Breast epithelium (tissue), 4 donors: Measurements from ENCODE around the gene KLK15. TPM values are rescaled to one million over a fixed set of nuclear protein-coding genes. Genes with fewer than 3 reads are reported as not detected.

Source experiments
- DNase-seq, 2 donors: peaks; one replicate each; pipeline ENCODE4 v3.0.0-alpha.2; 2019; ENCODE audit warnings: low spot score in 2 of 2
- H3K27ac ChIP-seq, 2 donors: fragments of 200-600 bp; sonication (generic) in 1 of 2; one replicate each; pipeline ENCODE4 v1.5.1; 2016 to 2019; ENCODE audit warnings: mild to moderate bottlenecking in 1 of 2
- H3K27me3 ChIP-seq, 2 donors: fragments of 200-600 bp; sonication (generic) in 1 of 2; one replicate each; pipeline versions ENCODE4 v1.5.1 to v1.6.0; 2017 to 2019; ENCODE audit warnings: control low read depth in 1 of 2, mild to moderate bottlenecking in 1 of 2
- H3K36me3 ChIP-seq: fragments of 200-600 bp; one replicate; pipeline ENCODE4 v1.5.1; 2019
- H3K4me1 ChIP-seq, 2 donors: fragments of 200-600 bp; sonication (generic); one replicate each; pipeline ENCODE4 v1.5.1; 2016 to 2019; ENCODE audit warnings: control low read depth in 1 of 2
- H3K4me3 ChIP-seq, 3 donors: fragments of 200-600 bp; sonication (generic); 1 replicate in 2 of 3; 2 replicates in 1 of 3; pipeline ENCODE4 v1.5.1; 2016 to 2019; ENCODE audit warnings: mild to moderate bottlenecking in 3 of 3, moderate library complexity in 2 of 3
- H3K9me3 ChIP-seq, 2 donors: fragments of 200-600 bp; sonication (generic) in 1 of 2; one replicate each; pipeline ENCODE4 v1.5.1; 2016 to 2019; ENCODE audit warnings: control low read depth in 1 of 2
- POLR2A ChIP-seq: fragments of 450-650 bp; IDR thresholded peaks from one replicate; pipeline ENCODE4 v1.6.1; 2016; ENCODE audit warnings: antibody characterized with exemption, mild to moderate bottlenecking, moderate library complexity
- POLR2AphosphoS5 ChIP-seq, 3 donors: sonication (generic); formaldehyde crosslinking; IDR thresholded peaks; one replicate each; pipeline ENCODE4 v1.6.1; 2017; ENCODE audit warnings: antibody characterized with exemption in 3 of 3
- intact Hi-C: fragments of 100-400 bp; cut with DNase I; formaldehyde crosslinking; loops from one replicate; pipeline ENCODE4 v1.15.1; 2023; ENCODE audit warnings: low total_unique reads
- total RNA-seq, 3 donors: library from RNA; depleted of rRNA; stranded (reverse); fragments of >200 nt; gene quantifications; one replicate each; pipeline ENCODE4 v1.1.0, GENCODE V29; 2016
- TF ChIP-seq, protein P1 (sequence below), 3 donors: fragments of 450-650 bp; IDR thresholded peaks; one replicate each; pipeline ENCODE4 v1.5.1; 2016 to 2017; ENCODE audit warnings: antibody characterized with exemption in 3 of 3, mild to moderate bottlenecking in 3 of 3, moderate library complexity in 3 of 3

Gene KLK15
- total RNA-seq, 3 donors from 2014 or later = not detected

DNA sequence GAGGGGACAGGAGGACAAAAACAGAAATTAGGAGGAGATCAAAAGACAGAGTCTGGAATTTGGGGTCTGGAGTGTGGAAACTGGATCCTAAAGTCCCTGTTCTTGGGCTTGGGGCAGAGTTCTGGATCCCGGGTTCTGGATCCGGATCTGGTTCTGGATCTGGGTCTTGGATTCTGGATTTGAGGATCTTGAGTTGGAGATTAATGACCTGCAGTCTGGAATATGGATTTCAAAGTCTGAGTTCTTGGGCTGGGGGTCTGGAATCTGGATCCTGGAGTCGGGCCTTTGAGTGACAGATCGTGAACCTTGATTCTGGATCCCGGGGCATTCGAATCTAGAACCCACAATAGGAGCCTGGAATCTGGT, 411 bp upstream of the KLK15 start:
- no peaks in the 10 kb centered on the region for H3K4me1 ChIP-seq
- H3K4me3 ChIP-seq = no peak overlapping the region
- no peak overlapping the region for H3K27ac ChIP-seq
- intact Hi-C loops = no loop called here
- no peaks in the 10 kb centered on the region for H3K9me3 ChIP-seq
- DNase-seq = no peak
- H3K27me3 ChIP-seq = peaks cover 2 to 29% of the 10 kb centered on the region in 2 donors
- H3K36me3 ChIP-seq = no peaks in the 10 kb centered on the region
- TF ChIP-seq, protein P1, sequence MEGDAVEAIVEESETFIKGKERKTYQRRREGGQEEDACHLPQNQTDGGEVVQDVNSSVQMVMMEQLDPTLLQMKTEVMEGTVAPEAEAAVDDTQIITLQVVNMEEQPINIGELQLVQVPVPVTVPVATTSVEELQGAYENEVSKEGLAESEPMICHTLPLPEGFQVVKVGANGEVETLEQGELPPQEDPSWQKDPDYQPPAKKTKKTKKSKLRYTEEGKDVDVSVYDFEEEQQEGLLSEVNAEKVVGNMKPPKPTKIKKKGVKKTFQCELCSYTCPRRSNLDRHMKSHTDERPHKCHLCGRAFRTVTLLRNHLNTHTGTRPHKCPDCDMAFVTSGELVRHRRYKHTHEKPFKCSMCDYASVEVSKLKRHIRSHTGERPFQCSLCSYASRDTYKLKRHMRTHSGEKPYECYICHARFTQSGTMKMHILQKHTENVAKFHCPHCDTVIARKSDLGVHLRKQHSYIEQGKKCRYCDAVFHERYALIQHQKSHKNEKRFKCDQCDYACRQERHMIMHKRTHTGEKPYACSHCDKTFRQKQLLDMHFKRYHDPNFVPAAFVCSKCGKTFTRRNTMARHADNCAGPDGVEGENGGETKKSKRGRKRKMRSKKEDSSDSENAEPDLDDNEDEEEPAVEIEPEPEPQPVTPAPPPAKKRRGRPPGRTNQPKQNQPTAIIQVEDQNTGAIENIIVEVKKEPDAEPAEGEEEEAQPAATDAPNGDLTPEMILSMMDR (IDR thresholded peaks at IDR 0.05) = no peak
- TF ChIP-seq POLR2AphosphoS5 (IDR thresholded peaks at IDR 0.05) (no peak), POLR2A (no peak)

DNA sequence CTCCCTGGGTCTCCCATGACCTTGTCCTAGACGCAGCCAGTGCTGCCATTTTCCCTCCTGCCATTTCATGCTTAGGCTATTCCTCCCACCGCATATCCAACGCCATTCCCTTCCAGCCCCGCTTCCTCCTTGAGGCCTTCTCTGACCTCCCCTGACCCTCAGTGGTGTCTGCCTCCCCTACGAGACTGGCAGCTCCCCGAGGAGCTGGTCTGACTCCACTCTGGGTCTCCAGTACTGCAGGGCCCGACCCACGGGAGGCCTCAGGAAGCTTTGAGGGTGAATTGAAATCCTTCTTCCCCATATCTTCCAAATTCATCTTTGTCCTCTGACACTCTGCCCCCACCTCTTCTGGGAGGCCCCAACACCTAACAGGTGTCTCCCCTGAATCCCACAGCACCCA, 708 bp downstream of the KLK15 start:
- DNase-seq = no peak
- intact Hi-C loops = no loop called here
- TF ChIP-seq POLR2AphosphoS5 (IDR thresholded peaks at IDR 0.05) (no peak), POLR2A (no peak)
- TF ChIP-seq, protein P1 (IDR thresholded peaks at IDR 0.05) = no peak
- Histone ChIP-seq H3K36me3 (no peaks in the 10 kb centered on the region), H3K4me3 (no peak overlapping the region), H3K4me1 (no peaks in the 10 kb centered on the region), H3K9me3 (no peaks in the 10 kb centered on the region), H3K27ac (no peak overlapping the region), H3K27me3 (peaks cover 2 to 24% of the 10 kb centered on the region in 2 donors)

DNA sequence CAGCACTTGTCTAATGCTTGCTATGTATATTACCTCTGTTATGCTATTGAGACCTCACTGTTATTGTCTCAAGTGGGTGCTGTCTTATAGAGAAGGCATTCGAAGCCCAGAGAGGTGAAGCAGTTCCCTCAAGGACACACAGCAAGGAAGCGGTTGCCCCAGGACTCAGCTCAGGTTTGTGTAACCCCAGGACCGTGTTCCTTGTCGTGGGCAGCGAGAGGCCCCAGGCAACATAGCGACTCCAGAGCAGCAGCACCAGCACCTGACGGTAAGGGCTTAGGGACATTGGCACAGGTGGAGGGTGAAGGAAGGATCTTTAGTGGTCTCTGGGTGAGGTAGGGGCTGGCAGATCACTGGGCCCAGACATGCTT, 2.4 kb downstream of the KLK15 start:
- no peaks in the 10 kb centered on the region for H3K9me3 ChIP-seq
- H3K36me3 ChIP-seq = no peaks in the 10 kb centered on the region
- no peak for TF ChIP-seq POLR2AphosphoS5 (IDR thresholded peaks at IDR 0.05)
- TF ChIP-seq, protein P1 (IDR thresholded peaks at IDR 0.05) = no peak
- no peak for TF ChIP-seq POLR2A
- peaks cover 2 to 26% of the 10 kb centered on the region in 2 donors for H3K27me3 ChIP-seq
- H3K4me3 ChIP-seq = no peak overlapping the region
- no peaks in the 10 kb centered on the region for H3K4me1 ChIP-seq
- intact Hi-C loops = no loop called here
- no peak overlapping the region for H3K27ac ChIP-seq
- no peak for DNase-seq

DNA sequence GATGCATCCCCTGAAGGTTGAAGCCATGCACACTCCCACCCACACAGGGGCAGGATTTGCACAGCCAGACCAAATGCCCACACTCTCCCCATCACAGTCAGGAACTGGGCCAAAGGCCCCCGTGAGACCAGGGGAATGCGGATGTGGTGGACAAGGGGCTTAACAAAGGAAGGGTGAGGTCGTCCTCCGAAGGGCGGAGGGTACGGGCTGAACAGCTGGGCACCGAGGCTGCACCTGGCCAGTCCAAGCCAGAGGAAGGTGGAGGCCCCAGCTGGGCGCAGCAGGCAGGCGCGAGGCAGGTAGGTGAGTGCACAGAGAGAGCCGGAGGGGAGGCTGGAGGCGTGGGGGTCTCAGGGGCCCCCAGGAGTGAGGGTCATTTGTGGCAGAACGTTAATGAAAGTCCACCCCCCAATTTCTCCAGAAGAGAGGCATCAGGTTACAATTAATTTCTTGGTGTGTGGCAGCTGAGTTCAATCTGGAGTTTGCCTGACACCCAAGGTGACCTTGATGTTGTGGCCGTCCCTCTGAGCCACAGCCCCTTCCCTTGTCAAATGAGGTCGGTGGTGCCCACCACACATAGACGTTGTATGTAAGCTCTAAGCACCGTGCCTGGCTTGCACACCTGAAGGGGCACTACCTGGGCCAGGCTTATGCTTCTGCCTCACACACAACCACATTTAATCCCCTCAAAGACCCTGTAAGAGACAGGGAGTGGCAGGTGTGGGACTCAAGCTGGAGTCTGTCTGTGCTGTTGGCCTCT, 2.9 kb downstream of the KLK15 start:
- no peak for TF ChIP-seq POLR2A
- no peak for TF ChIP-seq POLR2AphosphoS5 (IDR thresholded peaks at IDR 0.05)
- TF ChIP-seq, protein P1 (IDR thresholded peaks at IDR 0.05) = no peak
- Histone ChIP-seq H3K36me3 (no peaks in the 10 kb centered on the region), H3K27ac (no peak overlapping the region), H3K9me3 (no peaks in the 10 kb centered on the region), H3K4me3 (no peak overlapping the region), H3K4me1 (no peaks in the 10 kb centered on the region), H3K27me3 (peaks cover 2 to 28% of the 10 kb centered on the region in 2 donors)
- no peak for DNase-seq
- intact Hi-C loops = no loop called here

DNA sequence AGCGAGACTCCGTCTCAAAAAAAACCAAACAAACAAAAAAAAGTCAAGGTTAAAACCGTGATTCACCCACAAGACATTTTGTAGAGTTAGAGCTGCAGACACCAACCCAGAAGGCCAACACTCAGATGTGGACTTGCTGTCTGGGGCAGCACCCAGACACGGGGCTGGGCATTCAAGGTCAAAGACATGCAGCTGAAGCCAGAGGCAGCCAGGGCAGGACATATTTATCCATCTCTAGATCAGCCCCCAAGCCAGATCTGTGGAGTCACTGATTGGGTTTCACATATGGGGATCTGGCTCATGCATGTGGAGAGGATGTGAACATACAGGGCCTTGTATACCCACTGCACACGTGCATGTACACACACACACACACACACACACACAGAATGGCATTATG, 3.6 kb downstream of the KLK15 start:
- TF ChIP-seq POLR2A = no peak
- TF ChIP-seq, protein P1 (IDR thresholded peaks at IDR 0.05) = no peak
- no peak for TF ChIP-seq POLR2AphosphoS5 (IDR thresholded peaks at IDR 0.05)
- Histone ChIP-seq H3K27ac (no peak overlapping the region), H3K4me1 (no peaks in the 10 kb centered on the region), H3K4me3 (no peak overlapping the region), H3K9me3 (no peaks in the 10 kb centered on the region), H3K27me3 (peaks cover 2 to 28% of the 10 kb centered on the region in 2 donors), H3K36me3 (no peaks in the 10 kb centered on the region)
- intact Hi-C loops = no loop called here
- DNase-seq = no peak
